Limb (tissue), 2 donors: ENCODE results near the gene FAM219A.

Source experiments
- DNase-seq, 2 donors: peaks; one replicate each; pipeline ENCODE4 v3.0.0-alpha.2; 2016; ENCODE audit errors: extremely low spot score in 2 of 2

Gene FAM219A

GRCh38 chr9:34349324-34349723, 109.0 kb downstream of the FAM219A start:
- no peak for DNase-seq
